HG02571 (cell line): ENCODE data around the gene ZNF823.

Source experiments
- ATAC-seq: cut with Tn5 transposase; IDR thresholded peaks from one replicate; pipeline ENCODE4 v1.9.1; 2021; ENCODE audit warnings: mild to moderate bottlenecking, moderate library complexity; ENCODE audit not compliant: unreplicated experiment

Gene ZNF823

GRCh38 chr19:11737964-11738745 is 591 bp downstream of the ZNF823 start:
- ATAC-seq: peak; percentile 32

GRCh38 chr19:11736696-11737095 is 2.0 kb downstream of the ZNF823 start:
- no peak for ATAC-seq

GRCh38 chr19:11735375-11735774 is 3.4 kb downstream of the ZNF823 start:
- ATAC-seq: no peak

DNA sequence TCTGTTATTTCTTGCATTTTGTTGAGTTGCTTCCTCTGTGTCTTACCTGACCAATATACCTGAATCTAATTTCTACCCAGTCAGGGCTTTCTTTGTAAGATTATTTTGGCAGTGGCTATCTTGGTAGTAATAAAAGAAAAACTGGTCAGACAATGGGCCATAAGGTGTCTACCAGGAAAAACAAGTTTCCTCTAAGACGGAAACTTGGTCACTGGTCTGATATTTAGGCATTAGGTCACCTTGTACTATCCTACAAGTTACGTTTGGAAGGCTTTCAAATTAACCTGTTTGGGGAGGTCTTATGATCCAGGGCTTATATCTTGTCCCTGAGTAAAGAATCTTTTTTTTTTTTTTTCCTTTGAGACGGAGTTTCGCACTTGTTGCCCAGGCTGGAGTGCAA is 9.2 kb downstream of the ZNF823 start:
- ATAC-seq: no peak

DNA sequence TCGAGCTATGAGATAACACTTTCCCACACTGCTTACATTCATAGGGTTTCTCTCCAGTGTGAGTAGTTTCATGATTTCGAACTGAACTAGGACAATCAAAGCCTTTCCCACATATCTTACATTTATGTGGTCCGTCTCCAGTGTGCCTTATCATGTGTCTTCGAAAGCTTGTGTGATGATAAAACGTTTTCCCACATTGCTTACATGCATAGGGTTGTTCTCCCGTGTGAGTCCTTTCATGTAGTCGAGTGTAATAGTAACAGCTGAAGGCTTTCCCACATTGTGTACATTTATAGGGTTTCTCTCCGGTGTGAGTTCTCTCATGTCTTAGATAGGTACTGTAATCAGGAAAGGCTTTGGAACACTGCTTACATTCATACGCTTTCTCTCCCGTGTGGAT is 16.3 kb downstream of the ZNF823 start:
- no peak for ATAC-seq

DNA sequence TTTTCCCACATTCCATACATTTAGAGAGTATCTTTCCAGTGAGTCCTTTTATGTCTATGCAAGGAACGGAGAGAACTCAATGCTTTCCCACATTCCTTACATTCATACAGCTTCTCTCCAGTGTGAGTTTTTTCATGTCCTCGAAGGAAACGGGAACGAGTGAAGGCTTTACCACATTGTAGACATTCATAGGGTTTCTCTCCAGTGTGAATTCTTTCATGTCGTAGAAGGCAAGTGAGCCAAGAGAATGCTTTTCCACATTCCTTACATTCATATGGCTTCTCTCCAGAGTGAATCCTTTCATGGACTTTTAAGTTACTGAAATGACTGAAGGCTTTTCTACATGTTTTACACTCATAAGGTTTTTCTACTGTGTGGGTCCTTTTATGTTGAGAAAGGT is 17.1 kb downstream of the ZNF823 start:
- ATAC-seq: no peak

DNA sequence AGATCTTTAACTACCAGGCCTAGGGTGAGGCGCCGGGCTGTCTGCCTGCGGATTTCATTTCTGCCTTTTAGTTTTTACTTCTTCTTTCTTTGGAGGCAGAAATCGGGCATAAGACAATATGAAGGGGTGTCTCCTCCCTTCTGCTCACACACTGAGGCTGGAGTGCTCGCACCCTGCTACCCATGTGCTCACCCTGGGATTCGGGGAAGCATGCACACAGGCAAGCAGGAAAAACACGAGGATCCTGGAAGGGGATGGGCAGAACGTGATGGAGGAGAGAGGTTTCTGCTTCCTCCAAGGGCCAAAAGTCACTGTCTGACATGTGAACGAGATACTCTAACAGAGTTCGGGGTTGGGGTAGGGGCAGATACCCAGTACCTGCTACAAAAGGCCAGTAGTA is 28.4 kb downstream of the ZNF823 start:
- ATAC-seq: no peak

GRCh38 chr19:11708457-11708856 is 30.3 kb downstream of the ZNF823 start:
- ATAC-seq: no peak

DNA sequence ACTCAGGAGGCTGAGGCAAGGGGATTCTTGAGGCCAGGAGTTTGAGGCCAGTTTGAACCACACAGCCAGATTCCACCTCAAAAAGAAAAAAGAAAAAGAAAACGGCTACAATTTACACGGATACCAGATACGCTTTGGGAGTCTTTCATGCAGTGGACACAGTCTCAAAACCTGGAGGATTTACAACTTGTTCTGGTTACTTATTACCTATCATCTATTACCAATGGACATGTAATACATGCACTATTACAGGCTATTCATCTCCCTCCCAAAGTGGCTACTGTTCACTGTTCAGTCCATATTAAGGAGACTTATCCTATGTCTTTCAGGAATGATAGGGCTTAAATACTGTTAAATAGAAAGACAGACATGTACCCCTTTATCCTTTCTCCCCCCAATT is 33.3 kb downstream of the ZNF823 start:
- ATAC-seq: no peak

DNA sequence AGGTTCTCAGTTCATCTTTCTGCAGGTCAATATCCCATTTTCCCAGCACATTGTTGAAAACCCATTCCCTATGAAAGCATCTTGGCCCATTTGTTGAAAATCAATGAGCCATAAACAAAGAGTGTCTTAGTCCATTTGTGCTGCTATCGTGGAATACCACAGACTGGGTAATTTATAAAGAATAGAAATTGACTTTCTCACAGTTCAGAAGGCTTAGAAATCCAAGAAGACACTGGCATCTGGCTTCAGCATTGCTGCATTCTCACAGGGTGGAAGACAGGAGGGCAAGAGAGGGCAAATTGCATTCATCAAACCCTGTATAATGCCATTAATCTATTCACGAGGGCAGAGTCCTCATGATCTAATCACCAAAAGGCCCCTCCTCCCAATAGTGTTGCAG is 34.1 kb downstream of the ZNF823 start:
- ATAC-seq: no peak

DNA sequence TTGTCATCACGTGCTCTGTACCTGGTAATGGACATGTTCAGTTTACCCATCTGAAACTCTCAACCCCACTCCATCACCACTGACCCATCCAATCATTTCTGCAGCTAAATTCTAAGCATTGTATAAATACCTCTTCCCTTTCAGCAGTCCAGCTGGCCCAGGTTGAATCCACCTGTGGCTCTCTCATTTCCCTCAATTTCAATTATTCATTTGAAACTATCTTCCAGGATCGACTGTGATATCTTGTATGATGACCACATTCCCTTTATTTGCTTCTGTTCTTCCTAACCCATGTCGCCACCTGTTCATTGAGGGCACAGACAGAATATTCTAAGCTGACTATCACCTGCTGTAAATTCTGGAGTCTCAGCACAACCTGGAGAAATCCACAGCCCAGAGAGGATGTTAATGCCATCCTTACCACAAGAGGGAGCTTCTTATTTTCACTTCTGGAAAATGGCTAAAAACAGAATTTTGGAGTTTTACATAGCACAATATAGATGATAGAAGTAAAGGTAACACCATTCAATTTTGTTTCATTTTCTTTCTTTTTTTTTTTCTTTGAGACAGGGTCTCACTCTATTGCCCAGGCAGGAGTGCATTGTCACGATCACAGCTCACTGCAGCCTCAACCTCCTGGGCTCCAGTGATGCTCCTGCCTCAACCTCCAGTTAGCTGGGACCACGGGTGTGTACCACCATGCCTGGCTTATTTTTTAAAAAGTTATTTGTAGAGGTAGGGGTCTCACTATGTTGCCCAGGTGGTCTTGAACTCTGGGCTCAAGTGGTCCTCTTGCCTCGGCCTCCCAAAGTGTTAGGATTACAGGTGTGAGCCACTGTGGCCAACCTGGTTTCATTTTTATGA is 38.6 kb downstream of the ZNF823 start:
- no peak for ATAC-seq

- no peak for ATAC-seq
Observed at GRCh38 chr19:11698231-11698630, 40.5 kb downstream of the ZNF823 start.

DNA sequence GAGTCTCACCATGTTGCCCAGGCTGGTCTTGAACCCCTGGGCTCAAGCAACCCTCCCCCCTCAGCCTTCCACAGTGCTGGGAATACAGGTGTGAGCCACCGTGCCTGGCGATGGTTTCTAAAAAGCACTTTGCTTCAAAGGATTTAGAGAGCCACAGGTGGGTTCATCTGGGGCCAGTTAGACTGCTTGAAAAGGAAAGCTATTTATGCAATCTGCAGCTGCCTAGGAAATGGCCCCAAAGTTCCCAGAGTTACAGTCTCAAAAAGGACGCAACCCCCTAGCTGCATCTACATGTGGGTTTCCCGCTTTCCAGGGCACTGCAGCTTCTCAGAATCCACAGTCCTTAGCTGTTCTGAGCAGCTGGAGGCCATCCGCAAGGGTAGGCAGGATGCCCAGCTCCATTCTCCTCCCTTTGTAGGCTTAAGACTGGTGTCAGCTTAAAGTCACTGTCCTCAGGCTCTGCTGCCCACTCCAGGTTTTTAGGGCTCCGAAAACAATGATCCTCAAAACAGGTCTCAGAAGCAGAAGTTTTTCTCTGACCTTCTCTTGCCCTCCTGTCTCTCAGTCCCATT is 41.4 kb downstream of the ZNF823 start:
- no peak for ATAC-seq

DNA sequence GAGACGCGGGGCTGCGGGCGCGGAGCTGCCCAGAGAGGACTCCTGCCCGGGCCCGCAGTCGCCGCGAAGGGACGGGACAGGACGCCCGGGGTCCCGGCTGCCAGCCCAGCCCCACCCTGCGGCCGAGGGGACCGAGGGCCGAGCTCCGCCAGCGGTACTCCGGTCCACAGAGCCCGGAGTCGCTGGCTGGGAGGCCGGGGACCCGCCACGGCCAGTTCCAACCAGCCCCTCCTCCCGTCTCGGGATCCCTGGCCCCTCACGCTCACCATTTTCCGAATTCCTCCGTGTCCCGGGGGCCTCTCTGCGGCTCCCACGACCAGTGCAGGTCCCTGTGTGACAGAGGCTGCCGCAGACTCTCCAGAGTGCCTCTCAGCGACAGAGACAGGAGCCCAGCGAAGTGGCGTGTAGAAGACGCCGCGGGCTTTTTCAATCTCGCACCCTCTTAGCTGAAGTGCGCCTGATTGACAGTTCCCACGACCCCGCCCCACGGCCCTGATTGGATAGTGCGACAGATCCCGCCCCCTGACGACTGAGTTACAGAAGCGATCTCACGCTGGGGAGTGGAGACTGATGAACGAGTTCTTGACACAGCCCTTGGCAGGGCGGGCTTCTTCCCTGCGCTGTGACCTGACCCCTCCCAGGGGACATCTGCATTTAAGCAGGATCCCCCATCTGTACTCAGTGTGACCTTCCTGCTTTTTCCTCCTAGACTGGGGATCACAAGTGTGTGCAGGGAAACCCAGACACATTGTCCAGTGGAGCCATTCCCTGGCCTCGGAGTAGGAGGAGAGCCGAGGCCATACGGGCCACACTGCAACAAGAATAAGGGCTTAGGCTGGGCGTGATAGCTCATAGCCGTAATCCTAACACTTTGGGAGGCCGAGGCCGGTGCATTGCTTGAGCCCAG is 44.0 kb downstream of the ZNF823 start:
- peak; percentile 90 for ATAC-seq

GRCh38 chr19:11693505-11694499 is 44.9 kb downstream of the ZNF823 start:
- no peak for ATAC-seq

DNA sequence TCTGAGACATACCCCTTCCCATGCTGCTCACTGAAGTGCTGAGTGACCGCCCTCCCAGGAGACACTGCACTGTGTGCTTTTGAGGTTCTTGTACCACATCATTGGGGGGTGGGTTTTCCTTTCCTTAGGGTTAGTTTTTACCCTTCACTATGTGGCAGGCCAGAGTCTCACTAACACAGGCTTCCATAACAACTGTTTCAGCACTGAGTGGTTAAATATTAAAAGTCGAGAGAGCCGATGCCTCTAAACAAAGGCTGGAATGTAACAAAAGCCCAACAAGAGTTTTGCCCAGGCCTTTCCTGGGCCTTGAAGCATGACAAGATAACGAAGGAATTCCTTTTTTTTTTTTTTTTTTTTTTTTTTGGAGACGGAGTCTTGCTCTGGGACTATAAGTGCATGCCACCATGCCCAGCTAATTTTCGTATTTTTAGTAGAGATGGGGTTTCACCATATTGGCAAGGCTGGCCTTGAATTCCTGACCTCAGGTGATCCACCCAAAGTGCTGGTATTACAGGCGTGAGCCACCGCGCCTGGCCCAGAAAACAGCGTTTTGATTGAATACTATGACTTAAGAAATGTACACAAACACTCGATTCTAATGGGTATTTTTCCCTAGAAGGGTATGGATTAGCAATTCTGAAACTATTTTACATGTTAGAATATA is 46.5 kb downstream of the ZNF823 start:
- ATAC-seq: no peak

- ATAC-seq: no peak
Observed at GRCh38 chr19:11685676-11686650, 52.8 kb downstream of the ZNF823 start.
